GM21526 (cell line): Measurements from ENCODE around the gene SPPL2B.

Source experiments
- ATAC-seq: cut with Tn5 transposase; IDR thresholded peaks from one replicate; pipeline ENCODE4 v1.9.1; 2021; ENCODE audit warnings: moderate library complexity; ENCODE audit not compliant: unreplicated experiment, low FRiP score

SPPL2B gene

GRCh38 chr19:2320939-2321338 lies 7.5 kb upstream of the SPPL2B start:
- no peak for ATAC-seq

GRCh38 chr19:2321565-2322283 lies 6.8 kb upstream of the SPPL2B start:
- ATAC-seq: no peak

GRCh38 chr19:2323707-2324106 lies 4.8 kb upstream of the SPPL2B start:
- no peak for ATAC-seq

GRCh38 chr19:2324220-2324948 lies 4.1 kb upstream of the SPPL2B start:
- no peak for ATAC-seq

GRCh38 chr19:2325281-2326046 lies 3.0 kb upstream of the SPPL2B start:
- no peak for ATAC-seq

- ATAC-seq: no peak
These were observed 1.7 kb upstream of the SPPL2B start for GRCh38 chr19:2326699-2327360.

- ATAC-seq: no peak
These were observed 597 bp upstream of the SPPL2B start for GRCh38 chr19:2327773-2328400.

GRCh38 chr19:2329149-2329478 lies 630 bp downstream of the SPPL2B start:
- no peak for ATAC-seq

- no peak for ATAC-seq
These were observed 1.0 kb downstream of the SPPL2B start for GRCh38 chr19:2329501-2329916.

- ATAC-seq: no peak
These were observed 1.8 kb downstream of the SPPL2B start for GRCh38 chr19:2330255-2330631.

- ATAC-seq: no peak
These were observed 2.3 kb downstream of the SPPL2B start for GRCh38 chr19:2330632-2331284.

GRCh38 chr19:2331601-2332246 lies 3.2 kb downstream of the SPPL2B start:
- no peak for ATAC-seq

GRCh38 chr19:2332341-2333026 lies 4.0 kb downstream of the SPPL2B start:
- no peak for ATAC-seq

GRCh38 chr19:2333027-2333806 lies 4.7 kb downstream of the SPPL2B start:
- no peak for ATAC-seq

- no peak for ATAC-seq
These were observed 5.3 kb downstream of the SPPL2B start for GRCh38 chr19:2333807-2334211.

GRCh38 chr19:2334426-2334825 lies 5.9 kb downstream of the SPPL2B start:
- no peak for ATAC-seq

- no peak for ATAC-seq
These were observed 6.7 kb downstream of the SPPL2B start for GRCh38 chr19:2334986-2335846.
